Duodenal mucosa (tissue), 2 donors: Measurements from ENCODE around the gene SERPINB1.
A peak's percentile ranks its signal among the peaks of the same experiment; 100 is the strongest.

ENCODE experiments used
- H3K27ac ChIP-seq: one replicate; pipeline ENCODE4 v1.7.0; 2013; ENCODE audit warnings: low read depth, low read length
- H3K27me3 ChIP-seq, 2 donors: one replicate each; pipeline ENCODE4 v1.7.0; 2013; ENCODE audit warnings: low read length in 2 of 2, control low read depth in 1 of 2; ENCODE audit not compliant: insufficient read depth in 2 of 2, control insufficient read depth in 1 of 2
- H3K36me3 ChIP-seq, 2 donors: one replicate each; pipeline ENCODE4 v1.7.0; 2013; ENCODE audit warnings: low read length in 2 of 2, control low read depth in 1 of 2; ENCODE audit not compliant: insufficient read depth in 2 of 2, control insufficient read depth in 1 of 2
- H3K4me1 ChIP-seq, 2 donors: one replicate each; pipeline ENCODE4 v1.7.0; 2013; ENCODE audit warnings: low read length in 2 of 2, control low read depth in 1 of 2; ENCODE audit not compliant: insufficient read depth in 2 of 2, control insufficient read depth in 1 of 2
- H3K4me3 ChIP-seq, 2 donors: one replicate each; pipeline ENCODE4 v1.7.0; 2013; ENCODE audit warnings: low read length in 2 of 2, low read depth in 1 of 2
- H3K9ac ChIP-seq, 2 donors: one replicate each; pipeline ENCODE4 v1.7.0; 2013; ENCODE audit warnings: low read length in 2 of 2, low read depth in 1 of 2
- H3K9me3 ChIP-seq, 2 donors: one replicate each; pipeline ENCODE4 v1.7.0; 2013; ENCODE audit warnings: low read length in 2 of 2, control low read depth in 1 of 2; ENCODE audit not compliant: control insufficient read depth in 1 of 2

SERPINB1 gene

DNA sequence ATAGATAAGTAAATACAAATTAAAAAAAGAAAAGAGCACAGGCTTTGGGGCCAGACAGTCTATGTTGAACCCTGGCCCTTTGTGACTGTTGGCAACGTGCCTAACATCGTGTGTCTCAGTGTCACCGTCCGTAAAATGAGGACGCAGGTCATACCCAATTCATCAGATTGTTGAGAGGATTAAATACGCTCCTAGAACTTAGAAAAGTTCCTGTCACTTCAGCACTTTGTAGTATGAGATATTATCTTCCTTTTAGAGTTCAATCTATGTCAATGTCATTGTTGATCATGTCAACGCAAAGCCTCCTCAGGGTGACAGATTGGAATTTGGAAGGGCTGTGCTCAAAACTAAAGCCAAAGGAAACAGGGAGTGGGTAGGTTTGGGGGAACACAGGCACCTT lies 21.7 kb downstream of the SERPINB1 start:
- Histone ChIP-seq H3K36me3 (no peaks in the 10 kb centered on the region), H3K4me3 (no peak overlapping the region), H3K27ac (no peak overlapping the region), H3K27me3 (no peaks in the 10 kb centered on the region), H3K9me3 (peaks cover 6 to 11% of the 10 kb centered on the region in 2 donors), H3K4me1 (peaks cover 27 to 41% of the 10 kb centered on the region in 2 donors), H3K9ac (no peak overlapping the region)

GRCh38 chr6:2819115-2819514 lies 22.5 kb downstream of the SERPINB1 start:
- peaks cover 22 to 36% of the 10 kb centered on the region in 2 donors for H3K4me1 ChIP-seq
- H3K27me3 ChIP-seq: no peaks in the 10 kb centered on the region
- H3K4me3 ChIP-seq: no peak overlapping the region
- peaks cover 6 to 11% of the 10 kb centered on the region in 2 donors for H3K9me3 ChIP-seq
- no peak overlapping the region for H3K27ac ChIP-seq
- no peak overlapping the region for H3K9ac ChIP-seq
- no peaks in the 10 kb centered on the region for H3K36me3 ChIP-seq

- no peak overlapping the region for H3K4me3 ChIP-seq
- no peaks in the 10 kb centered on the region for H3K27me3 ChIP-seq
- no peak overlapping the region for H3K27ac ChIP-seq
- no peak overlapping the region for H3K9ac ChIP-seq
- peaks cover 22 to 33% of the 10 kb centered on the region in 2 donors for H3K4me1 ChIP-seq
- H3K36me3 ChIP-seq: no peaks in the 10 kb centered on the region
- H3K9me3 ChIP-seq: peaks cover 6 to 11% of the 10 kb centered on the region in 2 donors
These were observed 23.1 kb downstream of the SERPINB1 start for GRCh38 chr6:2818593-2818992.

- Histone ChIP-seq H3K27ac (no peak overlapping the region), H3K36me3 (no peaks in the 10 kb centered on the region), H3K9ac (no peak overlapping the region), H3K27me3 (no peaks in the 10 kb centered on the region), H3K4me3 (peak overlapping the region in 1 of 2 donors; percentile 7), H3K9me3 (peaks cover 6 to 11% of the 10 kb centered on the region in 2 donors), H3K4me1 (peaks cover 22 to 33% of the 10 kb centered on the region in 2 donors)
These were observed 23.7 kb downstream of the SERPINB1 start for GRCh38 chr6:2817903-2818443.

GRCh38 chr6:2816158-2816557 lies 25.5 kb downstream of the SERPINB1 start:
- H3K4me3 ChIP-seq: no peak overlapping the region

DNA sequence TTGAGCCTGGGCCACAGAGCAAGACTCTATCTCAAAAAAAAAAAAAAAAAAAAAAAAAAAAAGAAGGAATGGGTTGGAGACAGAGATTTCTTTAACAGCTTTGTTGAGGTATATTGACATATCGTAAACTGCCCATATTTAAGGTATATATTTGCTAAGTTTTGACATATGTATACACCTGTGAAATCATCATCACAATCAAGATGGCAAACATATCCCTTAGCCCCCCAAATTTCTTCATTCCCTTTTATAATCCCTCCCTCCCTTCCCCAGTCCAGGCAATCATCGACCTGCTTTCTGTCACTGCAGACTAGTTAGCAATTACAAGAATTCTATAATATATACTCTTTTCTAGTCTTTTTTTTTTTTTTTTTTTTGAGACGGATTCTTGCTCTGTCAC lies 29.0 kb downstream of the SERPINB1 start:
- Histone ChIP-seq H3K4me1 (peaks cover 20 to 22% of the 10 kb centered on the region in 2 donors), H3K36me3 (no peaks in the 10 kb centered on the region), H3K27ac (no peak overlapping the region), H3K9me3 (peaks cover 6 to 11% of the 10 kb centered on the region in 2 donors), H3K27me3 (no peaks in the 10 kb centered on the region), H3K4me3 (no peak overlapping the region), H3K9ac (no peak overlapping the region)

More at GRCh38 chr6:2816158-2816557, 25.5 kb downstream of the SERPINB1 start:
- Histone ChIP-seq H3K36me3 (no peaks in the 10 kb centered on the region), H3K4me1 (peaks cover 20 to 22% of the 10 kb centered on the region in 2 donors), H3K27me3 (no peaks in the 10 kb centered on the region), H3K9me3 (peaks cover 6 to 11% of the 10 kb centered on the region in 2 donors), H3K27ac (no peak overlapping the region), H3K9ac (no peak overlapping the region)

DNA sequence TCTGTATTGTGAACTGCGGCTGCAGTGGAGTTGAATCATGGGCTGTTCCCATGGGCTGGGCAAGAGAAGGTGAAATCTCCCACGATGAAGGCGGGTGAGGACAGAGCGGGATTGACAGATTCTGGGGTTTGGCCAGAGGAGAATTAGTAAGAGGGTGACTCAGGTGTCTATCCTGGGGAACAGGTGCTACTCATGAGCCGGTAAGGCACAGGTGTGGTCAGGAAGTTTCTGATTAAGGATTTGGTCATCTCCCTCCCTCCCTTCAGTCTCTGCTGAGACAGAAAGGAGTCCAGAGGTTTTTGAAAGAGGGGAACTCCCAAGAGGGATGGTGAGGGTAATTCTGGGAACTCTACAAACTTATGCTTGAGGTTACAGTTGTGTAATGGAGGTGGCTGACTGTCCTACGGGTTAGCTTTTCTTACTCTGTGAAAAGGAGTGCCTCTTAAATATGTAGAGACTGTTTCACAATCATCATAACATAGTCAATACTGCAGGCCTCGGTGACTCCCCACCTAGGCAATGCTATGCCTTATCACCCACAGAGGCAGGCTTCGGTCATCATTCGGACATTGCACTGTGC lies 31.5 kb downstream of the SERPINB1 start:
- Histone ChIP-seq H3K4me1 (peaks cover 16 to 20% of the 10 kb centered on the region in 2 donors), H3K27ac (no peak overlapping the region), H3K4me3 (peak overlapping the region in 1 of 2 donors; percentile 2), H3K9me3 (no peaks in the 10 kb centered on the region), H3K36me3 (no peaks in the 10 kb centered on the region), H3K9ac (no peak overlapping the region), H3K27me3 (no peaks in the 10 kb centered on the region)

GRCh38 chr6:2809015-2809414 lies 32.6 kb downstream of the SERPINB1 start:
- Histone ChIP-seq H3K4me3 (no peak overlapping the region), H3K9ac (no peak overlapping the region), H3K4me1 (peaks cover 16 to 20% of the 10 kb centered on the region in 2 donors), H3K9me3 (no peaks in the 10 kb centered on the region), H3K36me3 (no peaks in the 10 kb centered on the region), H3K27ac (no peak overlapping the region), H3K27me3 (no peaks in the 10 kb centered on the region)

DNA sequence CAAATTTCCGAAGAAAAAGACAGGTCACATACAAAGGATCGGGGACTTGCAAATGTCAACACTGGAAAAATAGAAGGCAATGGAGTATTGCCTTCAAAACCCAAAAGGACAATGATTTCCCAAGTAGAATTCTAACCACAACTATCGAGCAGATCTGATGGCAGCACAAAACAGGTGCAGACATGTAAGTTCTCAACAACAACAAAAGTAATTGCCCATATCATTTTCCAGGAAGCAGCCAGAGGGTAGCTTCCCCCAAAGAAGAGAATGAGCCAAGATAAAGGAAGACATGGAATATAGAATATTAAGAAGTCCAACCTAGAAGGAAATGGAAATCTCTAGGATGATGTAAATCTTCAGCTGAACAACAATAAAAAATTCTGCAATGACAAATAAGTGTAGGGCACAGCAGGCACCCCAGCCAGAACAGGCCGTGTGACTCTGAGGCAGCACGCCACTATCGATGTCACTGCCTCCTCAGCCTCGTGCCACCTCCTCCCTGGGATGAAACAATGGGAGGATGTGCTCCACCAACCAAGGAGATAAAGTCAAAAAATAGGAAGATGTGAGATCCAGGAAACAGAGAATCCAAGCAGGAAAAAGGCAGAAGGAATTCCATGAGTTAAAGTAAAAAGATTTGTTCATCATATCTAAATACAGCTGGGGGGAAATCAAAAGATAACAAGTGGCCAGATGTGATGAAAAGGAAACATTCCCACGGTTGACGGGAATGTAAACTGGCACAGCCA lies 34.1 kb downstream of the SERPINB1 start:
- H3K4me1 ChIP-seq: peaks cover 16 to 20% of the 10 kb centered on the region in 2 donors
- H3K9ac ChIP-seq: no peak overlapping the region
- no peaks in the 10 kb centered on the region for H3K9me3 ChIP-seq
- no peaks in the 10 kb centered on the region for H3K27me3 ChIP-seq
- no peak overlapping the region for H3K4me3 ChIP-seq
- H3K27ac ChIP-seq: no peak overlapping the region
- H3K36me3 ChIP-seq: no peaks in the 10 kb centered on the region

- Histone ChIP-seq H3K27me3 (no peaks in the 10 kb centered on the region), H3K9ac (no peak overlapping the region), H3K36me3 (no peaks in the 10 kb centered on the region), H3K4me3 (no peak overlapping the region), H3K9me3 (no peaks in the 10 kb centered on the region), H3K4me1 (peaks cover 16 to 20% of the 10 kb centered on the region in 2 donors), H3K27ac (no peak overlapping the region)
These were observed 35.0 kb downstream of the SERPINB1 start for GRCh38 chr6:2806644-2807043.
